GM10847 (cell line): ENCODE data around the gene MS4A18.

Experiments used
- POLR2A ChIP-seq: IDR thresholded peaks from 2 replicates; pipeline ENCODE4 v1.6.1; 2011; ENCODE audit not compliant: insufficient read length; ENCODE audit errors: extremely low read depth

Gene MS4A18

DNA sequence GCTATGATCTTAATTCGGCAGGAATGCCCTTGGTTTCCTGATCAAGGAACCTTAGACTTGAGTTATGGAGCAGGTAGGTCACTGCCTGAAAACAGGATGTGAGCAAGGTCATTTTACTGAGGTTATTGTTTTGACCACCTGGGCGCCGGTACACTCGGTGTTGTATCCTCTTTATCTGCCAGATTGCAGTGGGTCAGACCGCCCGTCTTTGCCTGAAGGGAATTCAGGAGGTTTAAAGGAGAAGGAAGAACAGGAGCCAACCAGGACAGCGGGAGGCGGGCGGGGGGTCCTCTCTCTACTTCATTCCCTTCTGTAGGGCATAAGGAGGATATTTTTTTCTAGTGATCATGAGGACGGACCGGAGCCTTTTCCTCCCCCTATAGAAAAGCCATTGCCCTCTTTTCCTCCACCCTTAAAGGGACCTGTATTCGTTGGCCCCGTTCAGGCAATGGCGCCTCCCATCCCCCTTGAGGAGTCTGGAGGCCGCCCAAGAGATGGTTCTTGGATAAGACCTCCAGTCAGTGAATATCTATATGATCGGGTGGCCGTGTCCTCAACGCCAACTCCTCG is 32.8 kb downstream of the MS4A18 start:
- TF ChIP-seq POLR2A: no peak

- TF ChIP-seq POLR2A: no peak
Observed at GRCh38 chr11:60761436-60762190, 37.1 kb downstream of the MS4A18 start.

DNA sequence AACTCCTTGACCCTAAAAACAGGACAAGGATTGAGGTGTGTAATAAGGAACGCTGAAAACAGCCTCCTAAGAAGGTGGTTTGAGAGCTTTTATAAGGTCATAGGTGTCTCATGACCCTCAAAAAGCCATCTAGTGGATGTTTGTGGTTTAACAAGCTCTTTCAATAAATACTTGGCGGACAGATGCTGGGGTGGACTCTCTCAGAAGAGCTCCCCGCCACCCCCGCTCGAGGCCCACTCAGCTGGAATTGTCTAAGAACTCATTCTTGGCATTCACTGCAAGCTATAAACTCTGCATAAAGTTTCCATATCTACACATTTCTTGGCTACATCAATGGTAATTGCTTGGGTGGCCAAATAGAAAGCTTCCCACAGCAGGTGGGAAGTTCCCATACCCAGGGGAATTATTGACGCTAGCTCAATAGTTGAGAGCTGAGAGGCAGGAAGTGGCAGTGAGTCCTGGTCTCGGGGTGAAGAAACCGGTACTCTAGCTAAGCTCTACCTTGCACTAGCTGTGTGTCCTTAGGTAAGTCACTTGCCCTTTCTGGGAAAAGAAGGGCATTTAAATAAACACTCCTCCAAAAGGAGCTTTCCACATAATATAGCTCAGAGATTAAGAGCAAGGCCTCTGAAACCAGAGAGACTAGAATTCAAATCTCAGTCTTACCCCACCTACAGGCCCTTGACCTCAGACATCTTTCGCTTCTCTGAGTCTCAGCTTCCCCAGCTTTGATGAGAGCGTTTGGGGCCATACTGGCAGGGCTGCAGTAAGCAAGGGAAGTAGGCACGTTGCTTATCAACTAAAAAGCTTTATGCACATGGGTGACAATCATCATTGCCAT is 38.6 kb downstream of the MS4A18 start:
- no peak for TF ChIP-seq POLR2A

- TF ChIP-seq POLR2A: no peak
Observed at GRCh38 chr11:60763692-60764369, 39.3 kb downstream of the MS4A18 start.

DNA sequence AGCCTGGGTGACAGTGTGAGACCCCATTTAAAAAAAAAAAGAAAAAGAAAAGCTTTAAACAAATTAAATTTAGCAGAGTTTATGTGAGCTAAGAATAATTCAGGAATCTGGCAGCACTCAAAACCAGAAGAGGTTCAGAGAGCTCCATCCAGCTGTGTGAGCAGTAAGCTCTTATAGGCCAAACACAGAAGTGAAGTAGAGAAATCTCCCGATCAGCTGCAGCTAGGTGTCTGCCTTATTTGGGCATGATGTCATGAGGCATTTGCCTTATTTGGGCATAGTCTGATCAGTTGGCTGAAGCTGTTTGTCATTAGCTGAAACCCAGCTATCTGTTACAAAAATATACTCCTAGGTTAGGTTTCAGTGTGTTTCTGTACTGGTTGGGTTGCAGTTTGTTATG is 40.4 kb downstream of the MS4A18 start:
- TF ChIP-seq POLR2A: no peak

DNA sequence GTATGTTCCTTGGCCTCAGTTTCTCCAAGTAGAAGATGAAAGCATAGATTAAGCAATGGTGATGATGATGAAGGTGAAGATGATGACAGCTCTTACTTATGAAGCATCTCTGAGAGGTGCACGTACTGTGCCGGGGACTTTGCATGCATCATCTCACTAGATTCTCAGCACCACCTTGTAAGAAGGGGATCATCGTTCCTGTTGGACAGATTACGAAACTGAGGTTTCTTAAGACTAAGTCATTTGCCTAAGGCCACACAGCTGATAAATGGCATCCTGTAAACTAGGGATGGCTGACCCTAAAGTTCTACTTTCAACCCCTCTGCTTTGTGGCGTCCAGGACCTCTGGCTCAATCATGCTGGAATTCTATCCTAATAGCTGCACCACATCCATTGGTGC is 40.8 kb downstream of the MS4A18 start:
- no peak for TF ChIP-seq POLR2A

DNA sequence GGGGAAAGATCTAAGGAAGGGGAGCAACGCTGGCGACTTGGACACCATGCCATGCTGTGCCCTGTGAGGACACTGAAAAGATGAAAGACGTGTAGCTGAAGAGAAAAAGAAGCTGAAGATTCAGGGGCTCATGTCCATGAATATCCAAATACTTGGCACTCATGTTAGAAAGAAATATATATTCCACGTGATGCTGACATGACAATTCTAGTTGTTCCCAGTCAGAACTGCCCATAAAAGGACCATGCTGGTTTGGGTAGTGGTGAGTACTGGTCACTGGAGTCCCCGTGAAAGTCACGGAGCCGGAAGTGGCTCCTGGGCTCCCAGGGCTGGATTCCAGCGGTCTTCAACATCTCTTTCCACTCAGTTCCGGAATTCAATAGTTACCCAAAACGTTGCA is 42.0 kb downstream of the MS4A18 start:
- no peak for TF ChIP-seq POLR2A

DNA sequence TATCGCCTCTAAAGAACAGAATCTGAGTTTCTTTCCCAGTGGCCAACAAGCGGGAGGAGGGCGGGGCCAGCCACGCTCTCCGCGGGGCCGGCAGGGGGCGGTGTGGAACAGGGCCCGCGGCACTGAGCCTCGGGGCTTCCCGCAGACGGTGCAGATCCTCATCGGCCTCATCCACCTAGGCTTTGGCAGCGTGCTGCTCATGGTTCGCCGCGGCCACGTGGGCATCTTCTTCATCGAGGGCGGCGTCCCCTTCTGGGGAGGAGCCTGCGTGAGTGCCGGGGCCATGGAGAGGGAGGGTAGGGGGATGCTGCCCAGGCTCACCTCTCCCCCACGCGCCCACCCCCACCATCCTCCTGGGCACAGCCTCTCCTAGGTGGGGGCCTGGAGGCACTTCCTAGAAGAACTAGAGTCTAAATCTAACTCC is 42.9 kb downstream of the MS4A18 start:
- TF ChIP-seq POLR2A: no peak

DNA sequence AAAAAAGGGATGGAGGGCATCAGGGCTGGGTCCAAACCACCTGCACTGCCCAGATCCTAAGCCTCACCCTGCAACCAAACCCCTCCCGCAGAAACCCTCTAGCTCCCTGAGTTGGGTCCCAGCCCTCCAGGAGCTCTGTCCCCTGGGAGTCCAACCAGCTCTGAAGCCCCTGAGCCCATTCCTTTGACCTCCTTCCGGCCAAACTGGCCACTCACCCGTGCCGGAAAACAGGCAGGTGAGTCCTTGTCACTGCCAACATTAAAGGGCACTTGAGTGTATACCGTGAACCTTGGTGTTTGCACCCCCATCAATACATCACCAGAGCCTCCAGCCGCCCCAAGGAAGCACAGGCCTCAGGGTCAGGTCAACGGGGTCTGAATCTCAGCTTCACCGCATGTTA is 43.7 kb downstream of the MS4A18 start:
- no peak for TF ChIP-seq POLR2A

DNA sequence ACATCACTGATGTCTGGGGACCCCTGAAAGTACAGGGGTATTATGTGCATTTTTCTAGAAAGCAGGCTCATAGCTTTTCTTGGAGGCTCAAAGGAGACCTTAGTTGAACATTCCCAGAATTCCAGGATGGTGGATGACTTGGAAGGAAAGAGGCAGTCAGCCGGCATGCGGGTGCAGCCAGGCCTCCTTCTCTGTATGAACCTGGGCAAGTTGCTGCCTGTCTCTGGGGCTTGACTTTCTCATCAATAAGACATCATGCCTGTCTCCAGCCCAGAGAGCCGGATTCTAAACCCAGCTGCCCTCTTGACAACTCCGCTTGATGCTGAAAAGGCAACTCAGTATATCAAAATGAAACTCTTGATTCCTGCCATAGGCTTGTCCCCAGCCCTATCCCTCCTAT is 44.8 kb downstream of the MS4A18 start:
- no peak for TF ChIP-seq POLR2A

- no peak for TF ChIP-seq POLR2A
Observed at GRCh38 chr11:60769811-60770210, 45.3 kb downstream of the MS4A18 start.

DNA sequence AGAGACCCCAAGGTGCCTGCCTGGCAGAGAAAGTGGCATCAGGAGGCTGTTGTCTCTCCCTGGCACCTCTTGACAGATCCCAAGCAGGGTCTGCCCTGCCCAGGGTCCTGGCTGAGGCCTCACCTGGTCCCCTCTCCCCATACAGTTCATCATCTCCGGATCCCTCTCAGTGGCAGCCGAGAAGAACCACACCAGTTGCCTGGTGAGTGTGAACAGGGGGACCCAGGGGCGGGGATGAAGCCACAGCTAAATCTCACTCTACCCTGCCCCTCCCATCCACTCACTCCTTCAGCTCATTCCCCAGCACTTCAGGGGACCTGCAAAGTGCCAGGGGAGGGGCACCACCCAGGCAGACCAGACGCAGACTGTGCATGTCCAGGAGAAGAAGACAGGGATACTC is 46.6 kb downstream of the MS4A18 start:
- TF ChIP-seq POLR2A: no peak

DNA sequence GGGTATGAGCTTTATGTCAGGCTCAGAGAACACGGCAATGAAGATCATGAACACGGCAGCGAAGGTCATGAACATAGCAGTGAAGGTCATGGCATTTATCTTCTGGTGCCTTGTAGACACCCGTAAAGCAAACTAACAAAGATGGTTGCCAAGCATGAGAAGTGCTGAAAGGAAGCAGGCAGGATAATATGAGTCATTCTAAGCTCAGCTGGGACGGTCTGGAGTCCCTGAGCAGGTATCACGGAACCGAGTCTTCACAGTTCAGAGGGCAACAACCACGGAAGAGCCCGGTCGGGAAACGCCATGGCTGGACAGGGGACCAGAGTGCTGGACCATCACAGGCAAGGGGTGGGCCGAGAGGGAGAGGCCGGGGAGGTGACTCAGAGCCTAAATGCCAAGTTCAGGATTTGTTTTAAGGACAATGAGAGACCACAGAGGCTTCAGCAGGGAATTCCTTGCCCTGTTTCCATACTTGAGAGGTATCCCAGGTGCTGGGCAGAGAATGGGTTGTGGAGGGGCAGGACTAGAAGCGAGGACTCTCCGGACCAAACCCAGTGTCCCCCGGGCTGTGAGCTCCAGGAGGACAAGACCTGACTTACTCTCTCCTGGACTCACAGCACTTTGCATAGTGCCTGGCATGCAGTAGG is 47.5 kb downstream of the MS4A18 start:
- no peak for TF ChIP-seq POLR2A

DNA sequence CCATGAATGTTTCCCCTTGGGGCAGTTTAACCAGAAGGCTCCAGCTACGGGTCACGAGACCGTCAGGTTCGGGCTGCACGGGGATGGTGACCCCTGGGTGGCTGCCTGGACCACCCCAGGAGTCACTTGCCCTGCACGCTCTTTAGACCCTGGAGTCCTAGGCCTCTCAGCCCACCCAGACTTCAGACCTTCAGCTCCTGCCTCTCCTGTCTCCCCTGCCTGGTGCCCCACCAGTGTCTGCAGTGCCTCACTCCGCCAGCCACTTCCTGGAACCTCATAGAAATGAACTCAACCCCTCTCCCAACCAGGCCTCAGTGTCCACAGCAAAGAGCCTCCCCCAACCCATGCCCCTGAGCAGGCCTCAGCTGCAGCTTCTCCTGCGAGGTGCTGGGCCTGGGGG is 48.1 kb downstream of the MS4A18 start:
- TF ChIP-seq POLR2A: no peak

- no peak for TF ChIP-seq POLR2A
Observed at GRCh38 chr11:60774726-60775125, 50.2 kb downstream of the MS4A18 start.

DNA sequence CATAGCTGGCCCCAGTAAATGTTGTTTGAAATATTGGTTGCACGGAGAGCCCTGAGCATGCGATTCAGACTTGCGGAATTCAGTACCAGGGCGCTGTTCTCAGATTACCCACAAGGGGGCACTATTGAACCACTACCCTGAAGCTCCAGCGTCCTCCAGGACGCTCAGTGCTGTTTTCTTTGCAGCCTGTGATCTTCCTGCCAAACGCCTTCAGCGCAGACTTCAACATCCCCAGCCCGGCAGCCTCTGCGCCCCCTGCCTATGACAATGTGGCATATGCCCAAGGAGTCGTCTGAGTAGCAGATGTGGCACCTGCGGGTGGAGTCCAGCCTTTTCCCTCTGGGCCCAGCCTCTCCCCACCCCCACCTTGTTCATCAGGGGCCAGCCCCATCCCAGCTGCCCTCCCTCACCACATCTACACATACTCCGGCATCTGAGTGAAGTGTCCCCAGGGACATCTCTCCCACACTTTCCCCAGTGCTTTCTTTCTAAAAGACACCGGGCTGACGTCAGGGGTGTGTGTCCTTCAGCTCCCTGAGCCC is 51.0 kb downstream of the MS4A18 start:
- no peak for TF ChIP-seq POLR2A
